Stomach (tissue), 4 donors: ENCODE results near the gene POU5F1.

Source experiments
- CTCF ChIP-seq, 7 experiments: fragments of 450-650 bp in 4 of 7; fragments of 200-600 bp in 3 of 7; sonication (generic) in 3 of 7; IDR thresholded peaks; one replicate each; pipeline ENCODE4 v1.5.1; 2016 to 2019; ENCODE audit warnings: antibody characterized with exemption in 7 of 7, control low read depth in 2 of 7, mild to moderate bottlenecking in 1 of 7
- EP300 ChIP-seq: sonication (generic); formaldehyde crosslinking; IDR thresholded peaks from one replicate; pipeline ENCODE4 v1.6.1; 2017; ENCODE audit warnings: antibody characterized with exemption
- POLR2A ChIP-seq, 4 donors: fragments of 450-650 bp; IDR thresholded peaks; one replicate each; pipeline ENCODE4 v1.6.1; 2016; ENCODE audit warnings: antibody characterized with exemption in 4 of 4, control low read depth in 2 of 4, mild to moderate bottlenecking in 1 of 4, moderate library complexity in 1 of 4
- POLR2AphosphoS5 ChIP-seq, 3 donors: sonication (generic); formaldehyde crosslinking; IDR thresholded peaks; one replicate each; pipeline ENCODE4 v1.6.1; 2016; ENCODE audit warnings: antibody characterized with exemption in 3 of 3

- TF ChIP-seq POLR2A (IDR thresholded peaks at IDR 0.05) (no peak), CTCF (IDR thresholded peaks at IDR 0.05) (no peak), EP300 (no peak), POLR2AphosphoS5 (IDR thresholded peaks at IDR 0.05) (no peak)
Measured at GRCh38 chr6:31152781-31153180, 17.7 kb downstream of the POU5F1 start.
